ENCODE data around the gene TRHDE. TPM values are rescaled to one million over a fixed set of nuclear protein-coding genes. Genes with fewer than 3 reads are reported as not detected.

Gene TRHDE
- total RNA-seq, 2 experiments from 2014 or later, result not detected

DNA sequence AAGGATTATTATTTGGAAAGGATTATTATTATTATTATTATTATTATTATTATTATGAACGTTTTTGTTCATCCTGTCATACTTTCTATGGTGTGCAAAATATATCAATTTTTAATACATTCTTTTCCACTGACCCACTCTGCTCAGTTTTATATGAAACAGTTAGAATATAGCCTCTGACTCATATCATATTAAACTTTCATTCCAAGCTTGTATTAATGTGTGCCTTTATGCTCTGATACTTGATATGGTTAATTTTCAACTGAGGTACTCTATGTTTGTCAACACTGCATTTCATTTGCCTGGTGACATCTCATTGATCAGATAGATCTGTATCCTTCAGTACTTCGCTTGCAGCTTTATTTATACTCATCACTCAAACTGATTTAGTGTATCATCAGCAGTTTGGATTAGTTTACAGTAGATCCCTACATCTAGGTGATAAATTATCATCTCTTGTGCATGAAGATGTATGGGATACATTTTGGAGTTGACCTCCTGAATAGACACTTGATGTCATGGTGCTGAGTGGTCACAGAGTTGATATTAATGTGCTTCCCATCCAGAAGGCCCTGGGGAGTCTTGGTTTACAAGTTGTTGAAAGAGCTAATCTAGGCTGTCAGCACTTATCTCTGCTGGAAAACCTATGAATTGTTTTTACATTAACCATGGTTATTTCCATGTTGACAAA lies 271.8 kb downstream of the TRHDE start:
- no peaks in the 10 kb centered on the region for H3K4me1 Mint-ChIP-seq
- no peaks in the 10 kb centered on the region for H3K27me3 Mint-ChIP-seq
- no peaks in the 10 kb centered on the region for H3K9me3 Mint-ChIP-seq (ENCODE audit: low read depth)
- H3K4me3 Mint-ChIP-seq, result no peak overlapping the region
- CTCF ChIA-PET, result no interaction called here
- no peak for ATAC-seq
- H3K27ac Mint-ChIP-seq, result no peak overlapping the region
- no peaks in the 10 kb centered on the region for H3K36me3 Mint-ChIP-seq
- DNase-seq, result no peak

DNA sequence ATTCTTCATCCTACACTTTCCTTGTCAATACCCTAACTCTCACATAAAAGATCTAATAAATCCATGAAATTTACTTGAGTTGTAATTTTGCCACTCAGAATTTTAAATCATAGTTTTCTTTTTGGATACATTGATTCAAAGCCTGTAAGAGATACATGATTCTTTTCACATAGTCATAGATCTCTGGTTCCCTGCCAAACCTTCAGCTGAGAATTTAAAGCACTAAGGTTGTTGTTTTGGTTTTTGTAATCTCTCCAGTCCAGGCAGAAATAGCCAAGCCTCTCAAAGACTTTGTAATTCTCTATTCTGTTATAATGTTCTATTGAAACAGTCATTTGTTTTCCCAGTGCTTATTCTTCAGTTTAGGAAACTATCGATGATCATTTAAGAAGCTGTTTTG lies 273.9 kb downstream of the TRHDE start:
- ATAC-seq (no peak), DNase-seq (no peak)
- CTCF ChIA-PET, result no interaction called here
- no peaks in the 10 kb centered on the region for H3K9me3 Mint-ChIP-seq (ENCODE audit: low read depth)
- H3K36me3 Mint-ChIP-seq, result no peaks in the 10 kb centered on the region
- no peaks in the 10 kb centered on the region for H3K4me1 Mint-ChIP-seq
- no peak overlapping the region for H3K27ac Mint-ChIP-seq
- no peaks in the 10 kb centered on the region for H3K27me3 Mint-ChIP-seq
- no peak overlapping the region for H3K4me3 Mint-ChIP-seq

DNA sequence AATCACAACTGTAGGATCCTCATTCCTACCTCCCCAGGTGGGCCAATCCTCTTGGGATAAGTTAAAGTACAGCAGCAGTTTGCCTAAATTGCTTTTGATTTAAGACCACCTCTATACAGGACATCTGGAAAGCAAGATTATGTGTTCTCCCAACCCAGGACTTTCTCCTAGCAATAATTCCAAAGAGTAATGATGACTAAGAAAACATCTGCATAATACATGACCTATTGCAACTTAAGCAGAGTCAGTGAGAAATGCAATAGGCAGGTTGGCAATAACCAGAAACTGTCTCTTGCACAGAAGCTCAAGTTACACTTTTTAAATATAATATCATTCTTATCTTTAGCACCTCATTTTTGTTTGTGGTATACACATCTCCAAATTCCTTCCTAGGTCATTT lies 275.4 kb downstream of the TRHDE start:
- DNase-seq (no peak), ATAC-seq (no peak)
- Mint-ChIP-seq H3K27ac (no peak overlapping the region), H3K4me3 (no peak overlapping the region), H3K9me3 (ENCODE audit: low read depth) (peaks cover 5% of the 10 kb centered on the region), H3K27me3 (no peaks in the 10 kb centered on the region), H3K36me3 (no peaks in the 10 kb centered on the region), H3K4me1 (no peaks in the 10 kb centered on the region)
- CTCF ChIA-PET, result no interaction called here

DNA sequence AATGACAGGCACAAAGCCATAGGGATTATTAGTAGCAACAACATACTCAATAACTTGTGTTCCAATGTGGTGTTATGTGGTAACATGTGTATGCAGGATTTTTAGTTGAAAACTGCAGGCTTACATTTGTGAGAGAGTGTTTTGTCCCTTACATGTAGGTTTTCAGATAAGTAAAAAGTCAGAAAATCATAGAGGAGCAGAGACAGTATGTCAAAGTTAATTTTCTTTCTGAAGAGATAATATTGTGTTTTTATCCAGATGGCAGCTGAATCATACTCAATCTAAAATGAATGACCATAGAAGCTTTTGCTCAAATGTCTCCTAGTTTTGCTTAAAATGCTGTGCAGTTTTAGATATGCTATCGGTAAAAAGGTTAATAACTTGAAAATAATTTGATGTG lies 277.0 kb downstream of the TRHDE start:
- Mint-ChIP-seq H3K9me3 (ENCODE audit: low read depth) (peaks cover 5% of the 10 kb centered on the region), H3K4me1 (no peaks in the 10 kb centered on the region), H3K27ac (no peak overlapping the region), H3K4me3 (no peak overlapping the region), H3K27me3 (no peaks in the 10 kb centered on the region), H3K36me3 (no peaks in the 10 kb centered on the region)
- no peak for DNase-seq
- ATAC-seq, result no peak
- CTCF ChIA-PET, result no interaction called here

GRCh38 chr12:72560003-72560769 lies 288.0 kb downstream of the TRHDE start:
- Mint-ChIP-seq H3K27me3 (no peaks in the 10 kb centered on the region), H3K36me3 (no peaks in the 10 kb centered on the region), H3K9me3 (ENCODE audit: low read depth) (peaks cover 3% of the 10 kb centered on the region), H3K4me3 (no peak overlapping the region), H3K27ac (no peak overlapping the region), H3K4me1 (no peaks in the 10 kb centered on the region)
- CTCF ChIA-PET, result no interaction called here
- ATAC-seq (no peak), DNase-seq (no peak)

- no peaks in the 10 kb centered on the region for H3K9me3 Mint-ChIP-seq (ENCODE audit: low read depth)
- H3K4me3 Mint-ChIP-seq, result no peak overlapping the region
- no peaks in the 10 kb centered on the region for H3K4me1 Mint-ChIP-seq
- DNase-seq (no peak), ATAC-seq (no peak)
- no peak overlapping the region for H3K27ac Mint-ChIP-seq
- H3K36me3 Mint-ChIP-seq, result no peaks in the 10 kb centered on the region
- no peaks in the 10 kb centered on the region for H3K27me3 Mint-ChIP-seq
- CTCF ChIA-PET, result no interaction called here
Observed at GRCh38 chr12:72570601-72571000, 298.4 kb downstream of the TRHDE start.

GRCh38 chr12:72574138-72574537 lies 302.0 kb downstream of the TRHDE start:
- Mint-ChIP-seq H3K4me3 (no peak overlapping the region), H3K9me3 (ENCODE audit: low read depth) (no peaks in the 10 kb centered on the region), H3K4me1 (no peaks in the 10 kb centered on the region), H3K36me3 (no peaks in the 10 kb centered on the region), H3K27me3 (no peaks in the 10 kb centered on the region), H3K27ac (no peak overlapping the region)
- ATAC-seq (no peak), DNase-seq (no peak)
- CTCF ChIA-PET, result no interaction called here

DNA sequence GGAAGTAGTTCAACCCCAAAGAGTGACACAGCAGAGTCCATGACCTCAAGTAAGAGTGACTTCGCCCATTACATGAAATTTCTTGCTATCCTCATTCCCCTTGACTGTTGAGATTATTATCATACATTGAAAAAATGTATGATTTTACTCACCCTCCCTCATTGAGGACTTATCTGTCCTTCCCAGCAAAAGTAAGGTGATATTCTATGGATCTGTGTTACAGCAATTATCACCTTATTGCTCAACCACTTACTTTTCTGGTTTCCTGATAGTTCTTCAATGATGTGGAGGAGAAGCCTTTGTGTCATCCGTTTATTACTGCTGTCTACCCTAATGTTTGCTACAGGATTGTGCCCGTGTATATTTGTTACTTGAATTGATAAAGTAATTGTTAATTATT lies 306.2 kb downstream of the TRHDE start:
- Mint-ChIP-seq H3K4me3 (no peak overlapping the region), H3K27me3 (no peaks in the 10 kb centered on the region), H3K36me3 (no peaks in the 10 kb centered on the region), H3K9me3 (ENCODE audit: low read depth) (no peaks in the 10 kb centered on the region), H3K4me1 (no peaks in the 10 kb centered on the region), H3K27ac (no peak overlapping the region)
- DNase-seq (no peak), ATAC-seq (no peak)
- CTCF ChIA-PET, result no interaction called here

DNA sequence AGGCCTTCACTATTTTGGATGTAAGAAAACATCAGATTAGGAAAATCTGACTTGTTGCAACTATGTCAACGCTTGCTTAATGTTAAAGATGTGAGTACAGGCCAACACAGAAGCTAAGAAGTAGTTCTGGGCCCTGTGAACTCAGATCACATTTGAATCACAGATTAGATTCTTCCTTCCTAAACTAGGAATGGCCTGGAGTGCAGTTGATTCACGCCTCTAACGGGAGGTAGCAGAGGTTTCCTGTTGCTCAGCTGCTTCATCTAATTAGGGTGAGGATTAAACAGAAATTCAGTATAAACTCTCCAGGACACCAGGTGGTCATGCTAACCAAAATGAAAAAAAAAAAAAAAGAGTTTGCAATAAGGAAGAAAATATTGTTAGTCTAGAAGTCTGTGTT lies 314.3 kb downstream of the TRHDE start:
- Mint-ChIP-seq H3K4me3 (no peak overlapping the region), H3K27ac (no peak overlapping the region), H3K9me3 (ENCODE audit: low read depth) (peaks cover 2% of the 10 kb centered on the region), H3K4me1 (no peaks in the 10 kb centered on the region), H3K27me3 (no peaks in the 10 kb centered on the region), H3K36me3 (no peaks in the 10 kb centered on the region)
- ATAC-seq (no peak), DNase-seq (no peak)
- CTCF ChIA-PET, result no interaction called here

- CTCF ChIA-PET, result no interaction called here
- no peak for DNase-seq
- Mint-ChIP-seq H3K27ac (no peak overlapping the region), H3K36me3 (no peaks in the 10 kb centered on the region), H3K9me3 (ENCODE audit: low read depth) (peaks cover 11% of the 10 kb centered on the region), H3K27me3 (no peaks in the 10 kb centered on the region), H3K4me3 (no peak overlapping the region), H3K4me1 (no peaks in the 10 kb centered on the region)
- no peak for ATAC-seq
Observed at GRCh38 chr12:72602581-72602980, 330.4 kb downstream of the TRHDE start.

GRCh38 chr12:72605975-72606374 lies 333.8 kb downstream of the TRHDE start:
- Mint-ChIP-seq H3K27me3 (no peaks in the 10 kb centered on the region), H3K4me1 (no peaks in the 10 kb centered on the region), H3K9me3 (ENCODE audit: low read depth) (peaks cover 8% of the 10 kb centered on the region), H3K27ac (no peak overlapping the region), H3K36me3 (no peaks in the 10 kb centered on the region), H3K4me3 (no peak overlapping the region)
- no peak for DNase-seq
- ATAC-seq, result no peak
- CTCF ChIA-PET, result no interaction called here

DNA sequence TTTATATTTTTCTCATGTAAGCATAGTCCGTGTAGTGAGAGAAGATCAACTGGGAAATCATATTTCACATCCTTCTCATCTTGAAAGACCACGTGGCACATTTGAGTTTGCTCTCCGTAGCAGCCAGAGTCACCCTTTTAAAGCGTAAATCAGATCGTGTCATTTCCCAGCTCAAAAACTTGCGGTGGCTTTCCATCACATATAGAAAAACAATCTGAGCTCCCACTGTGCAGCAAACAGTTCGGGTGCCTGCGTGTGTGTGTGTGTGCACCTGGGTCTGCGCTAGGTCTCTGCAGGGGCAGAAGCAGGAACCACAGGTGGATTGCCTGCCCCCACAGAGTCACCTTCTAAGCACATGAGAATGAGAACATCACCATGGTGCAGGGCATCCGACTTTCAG lies 338.2 kb downstream of the TRHDE start:
- H3K27me3 Mint-ChIP-seq, result no peaks in the 10 kb centered on the region
- CTCF ChIA-PET, result no interaction called here
- H3K27ac Mint-ChIP-seq, result no peak overlapping the region

GRCh38 chr12:72610854-72611358 lies 338.7 kb downstream of the TRHDE start:
- Mint-ChIP-seq H3K4me1 (no peaks in the 10 kb centered on the region), H3K27ac (no peak overlapping the region), H3K4me3 (no peak overlapping the region), H3K9me3 (ENCODE audit: low read depth) (peaks cover 2% of the 10 kb centered on the region), H3K36me3 (no peaks in the 10 kb centered on the region), H3K27me3 (no peaks in the 10 kb centered on the region)
- CTCF ChIA-PET, result no interaction called here
- ATAC-seq (no peak), DNase-seq (no peak)

More for the DNA sequence above, 338.2 kb downstream of the TRHDE start:
- no peak for DNase-seq
- ATAC-seq, result no peak
- Mint-ChIP-seq H3K4me1 (no peaks in the 10 kb centered on the region), H3K4me3 (no peak overlapping the region), H3K9me3 (ENCODE audit: low read depth) (peaks cover 2% of the 10 kb centered on the region), H3K36me3 (no peaks in the 10 kb centered on the region)

- Mint-ChIP-seq H3K4me1 (no peaks in the 10 kb centered on the region), H3K9me3 (ENCODE audit: low read depth) (peaks cover 2% of the 10 kb centered on the region), H3K36me3 (no peaks in the 10 kb centered on the region), H3K4me3 (no peak overlapping the region), H3K27me3 (no peaks in the 10 kb centered on the region), H3K27ac (no peak overlapping the region)
- CTCF ChIA-PET, result no interaction called here
- no peak for DNase-seq
- ATAC-seq, result no peak
Observed at GRCh38 chr12:72612171-72612570, 340.0 kb downstream of the TRHDE start.

Measured in activated CD8-positive, alpha-beta memory T cell treated with anti-CD3 and anti-CD28 coated beads, Interleukin-2, amount 10 ng/mL, durations not matched to agents 7 days and 5 days (primary cell).